GM23248 (cell line): ENCODE measurements around the gene HOTAIR. TPM values are rescaled to one million over a fixed set of nuclear protein-coding genes. Genes with fewer than 3 reads are reported as not detected.

Experiments
- DNase-seq: peaks from one replicate; pipeline ENCODE4 v3.0.0-alpha.2; 2015
- H2AFZ ChIP-seq: fragments of 200-600 bp; sonication (generic); 2 replicates; pipeline ENCODE4 v1.6.1; 2016; ENCODE audit warnings: antibody characterized with exemption
- H3F3A ChIP-seq: fragments of 200-600 bp; sonication (generic); 2 replicates; pipeline ENCODE4 v1.6.1; 2016; ENCODE audit warnings: mild to moderate bottlenecking, antibody characterized with exemption, mixed run types; ENCODE audit not compliant: insufficient read depth
- H3K27ac ChIP-seq: fragments of 200-600 bp; sonication (generic); 2 replicates; pipeline ENCODE4 v1.5.1; 2016; ENCODE audit warnings: mild to moderate bottlenecking
- H3K27me3 ChIP-seq: fragments of 200-600 bp; sonication (generic); replicated peaks from 2 replicates; pipeline ENCODE4 v1.6.1; 2016; ENCODE audit warnings: mild to moderate bottlenecking; ENCODE audit not compliant: insufficient read depth
- H3K36me3 ChIP-seq: fragments of 200-600 bp; sonication (generic); 2 replicates; pipeline ENCODE4 v1.6.1; 2016; ENCODE audit warnings: low read depth, mild to moderate bottlenecking
- H3K4me1 ChIP-seq: fragments of 200-600 bp; sonication (generic); 2 replicates; pipeline ENCODE4 v1.6.1; 2016; ENCODE audit warnings: mild to moderate bottlenecking; ENCODE audit not compliant: insufficient read depth
- H3K4me2 ChIP-seq: fragments of 200-600 bp; sonication (generic); one replicate; pipeline ENCODE4 v1.6.1; 2016; ENCODE audit warnings: mild to moderate bottlenecking; ENCODE audit not compliant: unreplicated experiment
- H3K4me3 ChIP-seq: fragments of 200-600 bp; sonication (generic); 2 replicates; pipeline ENCODE4 v1.5.1; 2016; ENCODE audit warnings: mild to moderate bottlenecking
- H3K79me2 ChIP-seq: fragments of 200-600 bp; sonication (generic); 2 replicates; pipeline ENCODE4 v1.6.1; 2016; ENCODE audit warnings: mild to moderate bottlenecking; ENCODE audit not compliant: insufficient read depth
- H3K9ac ChIP-seq: fragments of 200-600 bp; sonication (generic); 2 replicates; pipeline ENCODE4 v1.6.1; 2016; ENCODE audit warnings: mild to moderate bottlenecking
- H3K9me2 ChIP-seq: fragments of 200-600 bp; sonication (generic); 2 replicates; pipeline ENCODE4 v1.6.1; 2016; ENCODE audit warnings: mixed run types, mild to moderate bottlenecking, moderate library complexity; ENCODE audit not compliant: insufficient read depth
- H3K9me3 ChIP-seq: fragments of 200-600 bp; sonication (generic); one replicate; pipeline ENCODE4 v1.6.1; 2017; ENCODE audit warnings: low read depth
- H4K20me1 ChIP-seq: fragments of 200-600 bp; sonication (generic); 2 replicates; pipeline ENCODE4 v1.6.0; 2016; ENCODE audit not compliant: insufficient read depth
- EZH2 ChIP-seq: fragments of 200-600 bp; sonication (generic); IDR thresholded peaks from 2 replicates; pipeline ENCODE4 v1.6.1; 2018; ENCODE audit warnings: antibody characterized with exemption, mild to moderate bottlenecking; ENCODE audit not compliant: insufficient read depth, poor library complexity, severe bottlenecking
- EZH2phosphoT487 ChIP-seq: fragments of 200-600 bp; sonication (generic); IDR thresholded peaks from 2 replicates; pipeline ENCODE4 v1.6.1; 2018; ENCODE audit warnings: antibody characterized with exemption, moderate library complexity, mild to moderate bottlenecking, low read depth; ENCODE audit not compliant: insufficient read depth
- WGBS, 2 experiments: methylation state at CpG; one replicate each; pipeline ENCODE4 v1.1.6; 2015 to 2017; ENCODE audit warnings: low lambda C conversion rate in 2 of 2, low coverage in 1 of 2; ENCODE audit errors: missing lambda C conversion rate in 2 of 2; 5-methylcytosine and 5-hydroxymethylcytosine counted together
- in situ Hi-C: fragments of 300-500 bp; cut with MboI; formaldehyde crosslinking; loops from 2 replicates; pipeline ENCODE4 v1.15.0; 2020
- polyA plus RNA-seq: library from polyadenylated mRNA; unstranded; fragments of >200 nt; fragmentation: Nextera tagmentation; extraction: Ambion mirVana; gene quantifications from 2 replicates; pipeline ENCODE4 v1.2.1, GENCODE V29; 2016
- total RNA-seq: library from RNA; depleted of rRNA; stranded (reverse); fragments of >200 nt; shearing (Covaris generic); gene quantifications from 2 replicates; pipeline ENCODE4 v1.2.3, GENCODE V29; 2014

Gene HOTAIR
- total and polyA plus RNA-seq, 2 experiments from 2014 or later, result not detected

GRCh38 chr12:53937596-53938325 lies 37.0 kb downstream of the HOTAIR start:
- no peak overlapping the region for H3K27ac ChIP-seq
- no peaks in the 10 kb centered on the region for H3K9me2 ChIP-seq
- TF ChIP-seq EZH2, result peak; percentile 49
- TF ChIP-seq EZH2phosphoT487, result 0 out of 2 replicates have a peak, but pooled peaks have one; percentile 50
- no peak for DNase-seq
- H3K79me2 ChIP-seq, result no peaks in the 10 kb centered on the region
- no peaks in the 10 kb centered on the region for H3F3A ChIP-seq
- no peak overlapping the region for H3K4me3 ChIP-seq
- 29 to 31% methylated on average over 23 of the region's 23 CpGs for WGBS, 2 experiments
- in situ Hi-C loops, result no loop called here
- H2AFZ ChIP-seq, result no peak overlapping the region
- no peaks in the 10 kb centered on the region for H3K36me3 ChIP-seq
- no peak overlapping the region for H3K9ac ChIP-seq
- no peaks in the 10 kb centered on the region for H4K20me1 ChIP-seq
- no peaks in the 10 kb centered on the region for H3K9me3 ChIP-seq
- no peaks in the 10 kb centered on the region for H3K4me1 ChIP-seq
- peaks cover 97% of the 10 kb centered on the region for H3K27me3 ChIP-seq
- H3K4me2 ChIP-seq, result no peak overlapping the region

- no peak for DNase-seq
- H3K27ac ChIP-seq, result no peak overlapping the region
- no peaks in the 10 kb centered on the region for H3K9me2 ChIP-seq
- no peaks in the 10 kb centered on the region for H3K4me1 ChIP-seq
- TF ChIP-seq EZH2 (no peak), EZH2phosphoT487 (no peak)
- no peak overlapping the region for H3K9ac ChIP-seq
- no peak overlapping the region for H3K4me2 ChIP-seq
- no peaks in the 10 kb centered on the region for H3K9me3 ChIP-seq
- H3K27me3 ChIP-seq, result peaks cover 99% of the 10 kb centered on the region
- no peaks in the 10 kb centered on the region for H3K36me3 ChIP-seq
- in situ Hi-C loops, result no loop called here
- no peaks in the 10 kb centered on the region for H3K79me2 ChIP-seq
- H3K4me3 ChIP-seq, result no peak overlapping the region
- H2AFZ ChIP-seq, result no peak overlapping the region
- WGBS, 2 experiments, result 11 to 12% methylated on average over 12 of the region's 12 CpGs
- no peaks in the 10 kb centered on the region for H3F3A ChIP-seq
- H4K20me1 ChIP-seq, result no peaks in the 10 kb centered on the region
These were observed 37.7 kb downstream of the HOTAIR start for GRCh38 chr12:53937099-53937498.

GRCh38 chr12:53935383-53936341 lies 39.1 kb downstream of the HOTAIR start:
- Histone ChIP-seq H3F3A (no peaks in the 10 kb centered on the region), H3K27ac (no peak overlapping the region), H3K9me2 (no peaks in the 10 kb centered on the region), H3K4me1 (no peaks in the 10 kb centered on the region), H3K9me3 (no peaks in the 10 kb centered on the region), H4K20me1 (no peaks in the 10 kb centered on the region), H2AFZ (peak overlapping the region; percentile 19; the same call in 1 of the 2 replicates), H3K27me3 (peaks cover 100% of the 10 kb centered on the region), H3K9ac (no peak overlapping the region), H3K4me3 (peak overlapping the region; percentile 19), H3K4me2 (peak overlapping the region; percentile 25), H3K79me2 (no peaks in the 10 kb centered on the region), H3K36me3 (no peaks in the 10 kb centered on the region)
- peak; percentile 29 for DNase-seq
- TF ChIP-seq EZH2 (peak; percentile 99), EZH2phosphoT487 (peak; percentile 57; the same call in 1 of the 2 replicates)
- in situ Hi-C loops, result no loop called here
- WGBS, 2 experiments, result 16 to 19% methylated on average over 49 of the region's 49 CpGs

GRCh38 chr12:53932915-53933314 lies 41.8 kb downstream of the HOTAIR start:
- Histone ChIP-seq H3K4me1 (no peaks in the 10 kb centered on the region), H3K9me2 (no peaks in the 10 kb centered on the region), H3K36me3 (no peaks in the 10 kb centered on the region), H3K9ac (no peak overlapping the region), H3K79me2 (no peaks in the 10 kb centered on the region), H3K27ac (no peak overlapping the region), H3K4me2 (no peak overlapping the region), H3K27me3 (peaks cover 100% of the 10 kb centered on the region), H4K20me1 (no peaks in the 10 kb centered on the region), H3K4me3 (no peak overlapping the region), H3F3A (no peaks in the 10 kb centered on the region), H2AFZ (no peak overlapping the region), H3K9me3 (no peaks in the 10 kb centered on the region)
- WGBS, 2 experiments, result 63 to 64% methylated on average over 4 of the region's 4 CpGs
- DNase-seq, result no peak
- no peak for TF ChIP-seq EZH2
- TF ChIP-seq EZH2phosphoT487, result no peak
- in situ Hi-C loops, result no loop called here
